Measurements from ENCODE around the gene MST1R.

GRCh38 chr3:49869525-49870126 is 34.0 kb downstream of the MST1R start, which contains the start of gene CAMKV:
- TF ChIP-seq CTCF (IDR thresholded peaks at IDR 0.05) (no peak), POLR2A (IDR thresholded peaks at IDR 0.05) (no peak)
